HEK293 (cell line): ENCODE measurements around the gene SOX9.

ENCODE experiments used
- CTCF ChIA-PET: fragments of 350-600 bp; formaldehyde crosslinking; extraction: SDS; loops from one replicate; lab custom pipeline; 2021; ENCODE audit warnings: antibody characterized with exemption; lab: Yijun Ruan, JAX
- POLR2A ChIA-PET: fragments of 300-600 bp; formaldehyde crosslinking; extraction: SDS; loops from one replicate; lab custom pipeline; 2020; ENCODE audit warnings: antibody characterized with exemption, inconsistent platforms; lab: Yijun Ruan, JAX
- H3K27ac ChIP-seq: fragments of 200-500 bp; sonication (Bioruptor generic); 2 replicates; pipeline ENCODE4 v1.5.1; 2014; ENCODE audit warnings: low read depth, low read length, control low read depth, inconsistent platforms; ENCODE audit errors: extremely low read depth
- H3K36me3 ChIP-seq, 2 experiments: fragments of 200-500 bp in 1 of 2; sonication (Bioruptor generic) in 1 of 2; 1 replicate in 1 of 2; 2 replicates in 1 of 2; pipeline ENCODE4 v1.5.1; 2014 to 2017; ENCODE audit warnings: inconsistent platforms in 2 of 2, low read length in 2 of 2; ENCODE audit not compliant: control insufficient read depth in 2 of 2, insufficient read depth in 1 of 2
- H3K4me1 ChIP-seq: fragments of 200-500 bp; sonication (Bioruptor generic); 2 replicates; pipeline ENCODE4 v1.5.1; 2014; ENCODE audit warnings: mild to moderate bottlenecking, low read length, inconsistent platforms; ENCODE audit not compliant: control insufficient read depth, insufficient read depth
- H3K4me3 ChIP-seq: 2 replicates; pipeline ENCODE4 v1.5.1; 2011; ENCODE audit warnings: low read depth, mild to moderate bottlenecking, control low read depth, low read length, moderate library complexity
- H3K9me3 ChIP-seq: fragments of 200-500 bp; sonication (Bioruptor generic); 2 replicates; pipeline ENCODE4 v1.5.1; 2014; ENCODE audit warnings: low read depth, low read length, inconsistent platforms; ENCODE audit not compliant: control insufficient read depth, insufficient read depth
- BCL11B ChIP-seq: fragments of 450-650 bp; formaldehyde crosslinking; IDR thresholded peaks from 2 replicates; pipeline ENCODE4 v1.5.1; 2016; ENCODE audit warnings: low read depth, missing biosample characterization, missing genetic modification characterization
- FEZF1 ChIP-seq: fragments of 450-650 bp; formaldehyde crosslinking; IDR thresholded peaks from 2 replicates; pipeline ENCODE4 v1.5.1; 2016; ENCODE audit warnings: missing biosample characterization, missing genetic modification characterization
- INSM2 ChIP-seq: fragments of 450-650 bp; formaldehyde crosslinking; IDR thresholded peaks from 2 replicates; pipeline ENCODE4 v1.5.1; 2016; ENCODE audit warnings: missing biosample characterization, missing genetic modification characterization
- REPIN1 ChIP-seq: fragments of 450-650 bp; formaldehyde crosslinking; IDR thresholded peaks from 2 replicates; pipeline ENCODE4 v1.5.1; 2017; ENCODE audit warnings: missing biosample characterization, missing genetic modification characterization, low read depth
- SCRT1 ChIP-seq: fragments of 450-650 bp; formaldehyde crosslinking; IDR thresholded peaks from 2 replicates; pipeline ENCODE4 v1.5.1; 2016; ENCODE audit warnings: missing biosample characterization, missing genetic modification characterization, borderline replicate concordance
- TSHZ1 ChIP-seq: fragments of 450-650 bp; formaldehyde crosslinking; IDR thresholded peaks from 2 replicates; pipeline ENCODE4 v1.5.1; 2016; ENCODE audit warnings: missing biosample characterization, missing genetic modification characterization, borderline replicate concordance
- ZNF10 ChIP-seq: fragments of 450-650 bp; formaldehyde crosslinking; IDR thresholded peaks from 2 replicates; pipeline ENCODE4 v1.5.1; 2017; ENCODE audit warnings: missing biosample characterization, missing genetic modification characterization
- ZNF184 ChIP-seq: fragments of 450-650 bp; IDR thresholded peaks from 2 replicates; pipeline ENCODE4 v1.5.1; 2018; ENCODE audit warnings: missing biosample characterization, mild to moderate bottlenecking, missing genetic modification characterization
- ZNF214 ChIP-seq: fragments of 450-650 bp; formaldehyde crosslinking; IDR thresholded peaks from 2 replicates; pipeline ENCODE4 v1.5.1; 2017; ENCODE audit warnings: missing biosample characterization, mild to moderate bottlenecking, missing genetic modification characterization, borderline replicate concordance
- ZNF350 ChIP-seq: fragments of 450-650 bp; formaldehyde crosslinking; IDR thresholded peaks from 2 replicates; pipeline ENCODE4 v1.5.0; 2017; ENCODE audit warnings: missing biosample characterization, mild to moderate bottlenecking, missing genetic modification characterization
- ZNF423 ChIP-seq: fragments of 450-650 bp; formaldehyde crosslinking; IDR thresholded peaks from 2 replicates; pipeline ENCODE4 v1.5.1; 2016; ENCODE audit warnings: missing biosample characterization, missing genetic modification characterization
- ZNF555 ChIP-seq: fragments of 450-650 bp; formaldehyde crosslinking; conservative IDR thresholded peaks from 2 replicates; pipeline ENCODE4 v1.5.1; 2017; ENCODE audit warnings: missing biosample characterization, mild to moderate bottlenecking, missing genetic modification characterization, inconsistent platforms
- ZNF623 ChIP-seq: fragments of 450-650 bp; formaldehyde crosslinking; IDR thresholded peaks from 2 replicates; pipeline ENCODE4 v1.5.1; 2016; ENCODE audit warnings: missing biosample characterization, missing genetic modification characterization
- ZNF677 ChIP-seq: fragments of 450-650 bp; IDR thresholded peaks from 2 replicates; pipeline ENCODE4 v1.5.0; 2018; ENCODE audit warnings: missing biosample characterization, mild to moderate bottlenecking, missing genetic modification characterization, moderate library complexity
- ZNF76 ChIP-seq: fragments of 450-650 bp; formaldehyde crosslinking; IDR thresholded peaks from 2 replicates; pipeline ENCODE4; 2016; ENCODE audit warnings: low read depth, missing biosample characterization, missing genetic modification characterization, borderline replicate concordance
- ZNF768 ChIP-seq: fragments of 450-650 bp; formaldehyde crosslinking; IDR thresholded peaks from 2 replicates; pipeline ENCODE4 v1.5.1; 2018; ENCODE audit warnings: missing biosample characterization, mild to moderate bottlenecking, missing genetic modification characterization
- ZSCAN30 ChIP-seq: fragments of 450-650 bp; IDR thresholded peaks from 2 replicates; pipeline ENCODE4 v1.5.1; 2018; ENCODE audit warnings: missing biosample characterization, mild to moderate bottlenecking, missing genetic modification characterization, moderate library complexity
- TF ChIP-seq, protein P1 (sequence below): fragments of 450-650 bp; formaldehyde crosslinking; IDR thresholded peaks from 2 replicates; pipeline ENCODE4 v1.5.1; 2017; ENCODE audit warnings: missing biosample characterization, missing genetic modification characterization

Gene SOX9

DNA sequence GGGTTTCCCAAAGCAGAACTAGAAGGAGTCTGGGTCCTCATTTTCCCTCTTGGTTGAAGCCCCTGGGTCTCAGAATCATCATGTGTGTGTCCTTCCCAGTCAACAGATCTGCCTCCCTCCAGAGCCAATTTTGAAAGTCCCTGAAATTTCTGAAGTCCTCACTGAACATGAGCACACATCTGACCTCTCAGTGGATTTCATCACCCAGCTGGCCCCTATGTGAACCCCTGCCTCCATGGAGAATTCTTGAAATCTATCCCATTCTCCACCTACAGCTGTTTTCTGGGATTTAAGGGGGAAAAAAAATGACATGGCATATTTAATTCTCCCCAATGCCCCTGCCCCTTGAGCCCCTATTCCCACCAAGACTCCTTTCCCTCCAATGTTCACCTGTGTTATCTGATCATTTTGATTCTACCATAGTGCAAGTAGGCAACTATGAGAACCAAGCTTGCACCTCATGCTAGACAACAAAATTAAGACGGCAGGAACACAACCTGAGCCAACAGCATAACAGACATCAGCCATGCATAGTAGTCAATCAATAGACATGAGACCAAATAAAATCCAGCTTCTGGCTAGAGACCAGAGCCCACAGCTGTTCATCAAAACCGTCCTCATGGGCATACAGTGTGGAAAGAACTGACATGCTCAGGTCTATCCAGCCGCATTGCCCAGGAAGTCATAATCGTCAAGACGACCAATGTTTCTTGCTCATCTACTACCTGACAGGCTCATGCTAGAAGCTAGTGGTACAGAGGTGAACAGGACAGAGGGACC is 14.9 kb downstream of the SOX9 start (continued):
- no peak for TF ChIP-seq ZNF10 (tag by site-specific recombination)
- no peak for TF ChIP-seq REPIN1 (tag by site-specific recombination)
- TF ChIP-seq ZNF768 (tag by site-specific recombination): no peak
- TF ChIP-seq ZNF214: no peak
- TF ChIP-seq ZNF76 (tag by site-specific recombination): no peak
- no peak for TF ChIP-seq ZNF677 (tag by site-specific recombination)

GRCh38 chr17:72136692-72137091 is 15.9 kb downstream of the SOX9 start:
- ChIA-PET CTCF (interaction anchor here (0.6 kb wide), 3 partner anchors 11 to 424 kb away, joined by 3 read pairs; no protein-coding TSS in a partner anchor), POLR2A (interaction anchor here (1.7 to 2.4 kb wide), 2 partner anchors 15 to 16 kb away, joined by 5 to 8 read pairs; partner anchors contain the start of gene SOX9)
- Histone ChIP-seq H3K9me3 (no peaks in the 10 kb centered on the region), H3K27ac (no peak overlapping the region), H3K36me3 (no peaks in the 10 kb centered on the region), H3K4me3 (no peak overlapping the region), H3K4me1 (no peaks in the 10 kb centered on the region; the same call in 1 of the 2 replicates)
- TF ChIP-seq SCRT1 (tag by site-specific recombination) (no peak), ZNF423 (no peak), ZNF555 (tag by site-specific recombination) (no peak), FEZF1 (tag by site-specific recombination) (no peak), ZNF184 (no peak), ZNF350 (tag by site-specific recombination) (no peak), ZSCAN30 (tag by site-specific recombination) (no peak), TSHZ1 (tag by site-specific recombination) (no peak), ZNF623 (no peak), INSM2 (tag by site-specific recombination) (no peak), BCL11B (tag by site-specific recombination) (no peak)
- TF ChIP-seq, protein P1, sequence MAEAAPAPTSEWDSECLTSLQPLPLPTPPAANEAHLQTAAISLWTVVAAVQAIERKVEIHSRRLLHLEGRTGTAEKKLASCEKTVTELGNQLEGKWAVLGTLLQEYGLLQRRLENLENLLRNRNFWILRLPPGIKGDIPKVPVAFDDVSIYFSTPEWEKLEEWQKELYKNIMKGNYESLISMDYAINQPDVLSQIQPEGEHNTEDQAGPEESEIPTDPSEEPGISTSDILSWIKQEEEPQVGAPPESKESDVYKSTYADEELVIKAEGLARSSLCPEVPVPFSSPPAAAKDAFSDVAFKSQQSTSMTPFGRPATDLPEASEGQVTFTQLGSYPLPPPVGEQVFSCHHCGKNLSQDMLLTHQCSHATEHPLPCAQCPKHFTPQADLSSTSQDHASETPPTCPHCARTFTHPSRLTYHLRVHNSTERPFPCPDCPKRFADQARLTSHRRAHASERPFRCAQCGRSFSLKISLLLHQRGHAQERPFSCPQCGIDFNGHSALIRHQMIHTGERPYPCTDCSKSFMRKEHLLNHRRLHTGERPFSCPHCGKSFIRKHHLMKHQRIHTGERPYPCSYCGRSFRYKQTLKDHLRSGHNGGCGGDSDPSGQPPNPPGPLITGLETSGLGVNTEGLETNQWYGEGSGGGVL (tag by site-specific recombination): no peak
